ENCODE measurements around the gene ADCY9. TPM values are rescaled to one million over a fixed set of nuclear protein-coding genes. Genes with fewer than 3 reads are reported as not detected.

The ADCY9 gene
- total and polyA plus RNA-seq, 2 experiments from 2014 or later: 2.2 to 18.3 TPM

DNA sequence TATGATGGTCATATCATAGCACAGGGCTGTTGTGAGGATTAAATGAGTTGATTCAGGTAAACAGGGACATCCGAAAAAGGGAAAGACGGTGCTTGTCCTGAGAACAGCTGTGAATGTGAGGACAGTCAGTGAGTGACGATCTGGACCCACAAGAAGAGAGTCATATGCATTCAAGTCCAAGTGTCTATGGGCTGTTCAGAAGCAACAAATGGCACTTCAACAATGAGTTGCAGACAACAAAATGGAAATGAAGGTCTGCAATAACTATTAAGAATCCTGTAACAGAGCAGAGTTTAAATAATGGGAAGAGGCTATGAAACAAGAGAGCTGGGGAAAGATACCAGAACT is 100.3 kb downstream of the ADCY9 start:
- Mint-ChIP-seq H3K36me3 (ENCODE audit: low read depth) (no peaks in the 10 kb centered on the region), H3K4me3 (no peak overlapping the region), H3K4me1 (peaks cover 24% of the 10 kb centered on the region), H3K9me3 (no peaks in the 10 kb centered on the region), H3K27me3 (ENCODE audit: insufficient read depth, low read depth, poor library complexity) (peaks cover 7% of the 10 kb centered on the region), H3K27ac (no peak overlapping the region)
- H4K20me1 ChIP-seq (replicated peaks; ENCODE audit: insufficient read depth): no peaks in the 10 kb centered on the region
- no peaks in the 10 kb centered on the region for H3K79me2 ChIP-seq (replicated peaks; ENCODE audit: insufficient read depth)
- H3K9me2 ChIP-seq (ENCODE audit: insufficient read depth): no peaks in the 10 kb centered on the region
- no peak overlapping the region for H3K4me3 ChIP-seq
- H2AFZ ChIP-seq: no peak overlapping the region
- no peak overlapping the region for H3K4me2 ChIP-seq
- no peak for DNase-seq (ENCODE audit: low spot score)
- no peak for ATAC-seq
- H3K4me1 ChIP-seq (ENCODE audit: insufficient read depth): peaks cover 33% of the 10 kb centered on the region
- no peaks in the 10 kb centered on the region for H3K27me3 ChIP-seq (ENCODE audit: insufficient read depth)
- no peaks in the 10 kb centered on the region for H3K36me3 ChIP-seq (ENCODE audit: insufficient read depth)
- TF ChIP-seq, protein P1, sequence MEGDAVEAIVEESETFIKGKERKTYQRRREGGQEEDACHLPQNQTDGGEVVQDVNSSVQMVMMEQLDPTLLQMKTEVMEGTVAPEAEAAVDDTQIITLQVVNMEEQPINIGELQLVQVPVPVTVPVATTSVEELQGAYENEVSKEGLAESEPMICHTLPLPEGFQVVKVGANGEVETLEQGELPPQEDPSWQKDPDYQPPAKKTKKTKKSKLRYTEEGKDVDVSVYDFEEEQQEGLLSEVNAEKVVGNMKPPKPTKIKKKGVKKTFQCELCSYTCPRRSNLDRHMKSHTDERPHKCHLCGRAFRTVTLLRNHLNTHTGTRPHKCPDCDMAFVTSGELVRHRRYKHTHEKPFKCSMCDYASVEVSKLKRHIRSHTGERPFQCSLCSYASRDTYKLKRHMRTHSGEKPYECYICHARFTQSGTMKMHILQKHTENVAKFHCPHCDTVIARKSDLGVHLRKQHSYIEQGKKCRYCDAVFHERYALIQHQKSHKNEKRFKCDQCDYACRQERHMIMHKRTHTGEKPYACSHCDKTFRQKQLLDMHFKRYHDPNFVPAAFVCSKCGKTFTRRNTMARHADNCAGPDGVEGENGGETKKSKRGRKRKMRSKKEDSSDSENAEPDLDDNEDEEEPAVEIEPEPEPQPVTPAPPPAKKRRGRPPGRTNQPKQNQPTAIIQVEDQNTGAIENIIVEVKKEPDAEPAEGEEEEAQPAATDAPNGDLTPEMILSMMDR (conservative IDR thresholded peaks at IDR 0.05; ENCODE audit: low read depth in 2 of 2): no peak
- TF ChIP-seq ZNF114 (CRISPR knock-in tag; IDR thresholded peaks at IDR 0.05): no peak
- TF ChIP-seq ZNF331 (CRISPR knock-in tag; IDR thresholded peaks at IDR 0.05; ENCODE audit: low read depth): no peak
- no peak for TF ChIP-seq POLR2AphosphoS5 (IDR thresholded peaks at IDR 0.05; ENCODE audit: low read depth)
- TF ChIP-seq STAT1 (IDR thresholded peaks at IDR 0.05; ENCODE audit: unreplicated experiment): no peak
- TF ChIP-seq NANOG (IDR thresholded peaks at IDR 0.05; ENCODE audit: borderline replicate concordance): no peak
- no peak for TF ChIP-seq EZH2phosphoT487 (IDR thresholded peaks at IDR 0.05; ENCODE audit: unreplicated experiment)
- TF ChIP-seq JUNB (IDR thresholded peaks at IDR 0.05; ENCODE audit: unreplicated experiment): no peak
- no peak for TF ChIP-seq CREB1 (CRISPR knock-in tag; IDR thresholded peaks at IDR 0.05; ENCODE audit: low read depth)
- H3F3A ChIP-seq (replicated peaks; ENCODE audit: low read depth): no peaks in the 10 kb centered on the region; the same call in 1 of the 2 replicates
- no peak overlapping the region for H3K27ac ChIP-seq (ENCODE audit: low read depth)

DNA sequence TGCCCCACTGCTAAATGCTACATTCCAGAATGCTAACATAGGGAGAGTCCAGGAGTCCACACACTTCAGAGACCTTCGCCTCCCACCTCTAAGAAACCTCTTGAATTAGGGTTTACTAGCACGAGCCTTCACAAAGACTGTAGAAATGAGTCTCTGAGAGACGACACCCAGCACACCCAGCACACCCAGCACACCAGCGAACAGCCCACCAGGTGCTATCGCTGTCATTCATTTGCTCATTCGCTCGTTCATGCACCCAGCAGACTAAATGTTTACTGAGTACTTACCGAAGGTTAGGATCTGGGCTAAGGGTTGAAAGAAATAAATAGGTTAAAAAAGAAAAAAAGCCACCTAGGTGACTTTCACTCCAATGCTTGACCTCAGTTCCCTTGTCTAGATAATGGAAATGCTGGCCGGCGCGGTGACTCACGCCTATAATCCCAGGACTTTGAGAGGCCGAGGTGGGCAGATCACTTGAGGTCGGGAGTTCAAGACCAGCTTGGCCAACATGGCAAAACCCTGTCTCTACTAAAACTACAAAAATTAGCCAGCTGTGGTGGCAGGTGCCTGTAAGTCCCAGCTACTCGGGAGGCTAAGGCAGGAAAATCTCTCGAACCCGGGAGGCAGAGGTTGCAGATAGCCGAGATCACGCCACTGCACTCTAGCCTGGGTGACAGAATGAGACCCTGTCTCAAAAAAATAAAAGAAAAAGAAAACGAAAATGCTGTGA is 100.8 kb downstream of the ADCY9 start:
- peaks cover 28% of the 10 kb centered on the region for H3K4me1 Mint-ChIP-seq
- H3K79me2 ChIP-seq (replicated peaks; ENCODE audit: insufficient read depth): no peaks in the 10 kb centered on the region
- TF ChIP-seq CREB1 (CRISPR knock-in tag; IDR thresholded peaks at IDR 0.05; ENCODE audit: low read depth): no peak
- TF ChIP-seq, protein P2, sequence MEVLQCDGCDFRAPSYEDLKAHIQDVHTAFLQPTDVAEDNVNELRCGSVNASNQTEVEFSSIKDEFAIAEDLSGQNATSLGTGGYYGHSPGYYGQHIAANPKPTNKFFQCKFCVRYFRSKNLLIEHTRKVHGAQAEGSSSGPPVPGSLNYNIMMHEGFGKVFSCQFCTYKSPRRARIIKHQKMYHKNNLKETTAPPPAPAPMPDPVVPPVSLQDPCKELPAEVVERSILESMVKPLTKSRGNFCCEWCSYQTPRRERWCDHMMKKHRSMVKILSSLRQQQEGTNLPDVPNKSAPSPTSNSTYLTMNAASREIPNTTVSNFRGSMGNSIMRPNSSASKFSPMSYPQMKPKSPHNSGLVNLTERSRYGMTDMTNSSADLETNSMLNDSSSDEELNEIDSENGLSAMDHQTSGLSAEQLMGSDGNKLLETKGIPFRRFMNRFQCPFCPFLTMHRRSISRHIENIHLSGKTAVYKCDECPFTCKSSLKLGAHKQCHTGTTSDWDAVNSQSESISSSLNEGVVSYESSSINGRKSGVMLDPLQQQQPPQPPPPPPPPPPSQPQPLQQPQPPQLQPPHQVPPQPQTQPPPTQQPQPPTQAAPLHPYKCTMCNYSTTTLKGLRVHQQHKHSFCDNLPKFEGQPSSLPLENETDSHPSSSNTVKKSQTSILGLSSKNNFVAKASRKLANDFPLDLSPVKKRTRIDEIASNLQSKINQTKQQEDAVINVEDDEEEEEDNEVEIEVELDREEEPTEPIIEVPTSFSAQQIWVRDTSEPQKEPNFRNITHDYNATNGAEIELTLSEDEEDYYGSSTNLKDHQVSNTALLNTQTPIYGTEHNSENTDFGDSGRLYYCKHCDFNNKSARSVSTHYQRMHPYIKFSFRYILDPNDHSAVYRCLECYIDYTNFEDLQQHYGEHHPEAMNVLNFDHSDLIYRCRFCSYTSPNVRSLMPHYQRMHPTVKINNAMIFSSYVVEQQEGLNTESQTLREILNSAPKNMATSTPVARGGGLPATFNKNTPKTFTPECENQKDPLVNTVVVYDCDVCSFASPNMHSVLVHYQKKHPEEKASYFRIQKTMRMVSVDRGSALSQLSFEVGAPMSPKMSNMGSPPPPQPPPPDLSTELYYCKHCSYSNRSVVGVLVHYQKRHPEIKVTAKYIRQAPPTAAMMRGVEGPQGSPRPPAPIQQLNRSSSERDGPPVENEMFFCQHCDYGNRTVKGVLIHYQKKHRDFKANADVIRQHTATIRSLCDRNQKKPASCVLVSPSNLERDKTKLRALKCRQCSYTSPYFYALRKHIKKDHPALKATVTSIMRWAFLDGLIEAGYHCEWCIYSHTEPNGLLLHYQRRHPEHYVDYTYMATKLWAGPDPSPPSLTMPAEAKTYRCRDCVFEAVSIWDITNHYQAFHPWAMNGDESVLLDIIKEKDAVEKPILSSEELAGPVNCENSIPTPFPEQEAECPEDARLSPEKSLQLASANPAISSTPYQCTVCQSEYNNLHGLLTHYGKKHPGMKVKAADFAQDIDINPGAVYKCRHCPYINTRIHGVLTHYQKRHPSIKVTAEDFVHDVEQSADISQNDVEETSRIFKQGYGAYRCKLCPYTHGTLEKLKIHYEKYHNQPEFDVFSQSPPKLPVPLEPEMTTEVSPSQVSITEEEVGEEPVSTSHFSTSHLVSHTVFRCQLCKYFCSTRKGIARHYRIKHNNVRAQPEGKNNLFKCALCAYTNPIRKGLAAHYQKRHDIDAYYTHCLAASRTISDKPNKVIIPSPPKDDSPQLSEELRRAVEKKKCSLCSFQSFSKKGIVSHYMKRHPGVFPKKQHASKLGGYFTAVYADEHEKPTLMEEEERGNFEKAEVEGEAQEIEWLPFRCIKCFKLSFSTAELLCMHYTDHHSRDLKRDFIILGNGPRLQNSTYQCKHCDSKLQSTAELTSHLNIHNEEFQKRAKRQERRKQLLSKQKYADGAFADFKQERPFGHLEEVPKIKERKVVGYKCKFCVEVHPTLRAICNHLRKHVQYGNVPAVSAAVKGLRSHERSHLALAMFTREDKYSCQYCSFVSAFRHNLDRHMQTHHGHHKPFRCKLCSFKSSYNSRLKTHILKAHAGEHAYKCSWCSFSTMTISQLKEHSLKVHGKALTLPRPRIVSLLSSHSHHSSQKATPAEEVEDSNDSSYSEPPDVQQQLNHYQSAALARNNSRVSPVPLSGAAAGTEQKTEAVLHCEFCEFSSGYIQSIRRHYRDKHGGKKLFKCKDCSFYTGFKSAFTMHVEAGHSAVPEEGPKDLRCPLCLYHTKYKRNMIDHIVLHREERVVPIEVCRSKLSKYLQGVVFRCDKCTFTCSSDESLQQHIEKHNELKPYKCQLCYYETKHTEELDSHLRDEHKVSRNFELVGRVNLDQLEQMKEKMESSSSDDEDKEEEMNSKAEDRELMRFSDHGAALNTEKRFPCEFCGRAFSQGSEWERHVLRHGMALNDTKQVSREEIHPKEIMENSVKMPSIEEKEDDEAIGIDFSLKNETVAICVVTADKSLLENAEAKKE (CRISPR knock-in tag; IDR thresholded peaks at IDR 0.05): no peak
- no peak for TF ChIP-seq STAT1 (IDR thresholded peaks at IDR 0.05; ENCODE audit: unreplicated experiment)
- no peak for TF ChIP-seq NANOG (IDR thresholded peaks at IDR 0.05; ENCODE audit: borderline replicate concordance)
- TF ChIP-seq, protein P1 (conservative IDR thresholded peaks at IDR 0.05; ENCODE audit: low read depth in 2 of 2): no peak
- no peak for TF ChIP-seq JUNB (IDR thresholded peaks at IDR 0.05; ENCODE audit: unreplicated experiment)
- no peak for TF ChIP-seq POLR2AphosphoS5 (IDR thresholded peaks at IDR 0.05; ENCODE audit: low read depth)
- TF ChIP-seq EZH2phosphoT487 (IDR thresholded peaks at IDR 0.05; ENCODE audit: unreplicated experiment): no peak

More for the DNA sequence above, 100.8 kb downstream of the ADCY9 start:
- H3K36me3 Mint-ChIP-seq (ENCODE audit: low read depth): no peaks in the 10 kb centered on the region
- Histone ChIP-seq H3K27ac (ENCODE audit: low read depth) (peak overlapping the region; percentile 68; the same call in 1 of the 2 replicates), H3K4me1 (ENCODE audit: insufficient read depth) (peaks cover 37% of the 10 kb centered on the region), H4K20me1 (replicated peaks; ENCODE audit: insufficient read depth) (no peaks in the 10 kb centered on the region), H3K27me3 (ENCODE audit: insufficient read depth) (no peaks in the 10 kb centered on the region), H3K9me2 (ENCODE audit: insufficient read depth) (no peaks in the 10 kb centered on the region), H3K4me3 (no peak overlapping the region), H3K36me3 (ENCODE audit: insufficient read depth) (no peaks in the 10 kb centered on the region), H2AFZ (no peak overlapping the region), H3F3A (replicated peaks; ENCODE audit: low read depth) (no peaks in the 10 kb centered on the region; the same call in 1 of the 2 replicates), H3K4me2 (no peak overlapping the region)
- no peak for ATAC-seq
- peaks cover 7% of the 10 kb centered on the region for H3K27me3 Mint-ChIP-seq (ENCODE audit: insufficient read depth, low read depth, poor library complexity)
- DNase-seq (ENCODE audit: low spot score): no peak
- H3K4me3 Mint-ChIP-seq: no peak overlapping the region
- H3K9me3 Mint-ChIP-seq: no peaks in the 10 kb centered on the region
- no peak overlapping the region for H3K27ac Mint-ChIP-seq

Measured in GM23338 (cell line).